Heart right ventricle (tissue), 16 donors: ENCODE results near the gene DCST2. TPM values are rescaled to one million over a fixed set of nuclear protein-coding genes. Genes with fewer than 3 reads are reported as not detected.

ENCODE experiments used
- ATAC-seq, 8 donors: fragments of 200-7000 bp; cut with Tn5 transposase; one replicate each; pipeline ENCODE4 v1.9.1; 2020; ENCODE audit warnings: mild to moderate bottlenecking in 8 of 8, moderate library complexity in 8 of 8, moderate number of reproducible peaks in 1 of 8
- DNase-seq, 2 donors: peaks; one replicate each; pipeline ENCODE4 v3.0.0-alpha.2; 2020
- H3K27ac ChIP-seq, 10 donors: fragments of 200-600 bp; sonication (generic) in 2 of 10; one replicate each; pipeline versions ENCODE4 v1.5.0 to v1.8.0; 2020 to 2022; ENCODE audit warnings: mild to moderate bottlenecking in 3 of 10
- H3K27me3 ChIP-seq, 7 donors: fragments of 200-600 bp; one replicate each; pipeline ENCODE4 v1.8.0; 2021 to 2022; ENCODE audit warnings: mild to moderate bottlenecking in 2 of 7
- H3K36me3 ChIP-seq, 9 donors: fragments of 200-600 bp; sonication (generic) in 1 of 9; one replicate each; pipeline versions ENCODE4 v1.5.0 to v1.8.0; 2020 to 2022; ENCODE audit warnings: mild to moderate bottlenecking in 2 of 9
- H3K4me1 ChIP-seq, 9 donors: fragments of 200-600 bp; sonication (generic) in 1 of 9; one replicate each; pipeline versions ENCODE4 v1.5.0 to v1.8.0; 2020 to 2022; ENCODE audit warnings: mild to moderate bottlenecking in 4 of 9
- H3K4me3 ChIP-seq, 10 donors: fragments of 200-600 bp; sonication (generic) in 2 of 10; one replicate each; pipeline versions ENCODE4 v1.5.0 to v1.8.0; 2020 to 2022; ENCODE audit warnings: mild to moderate bottlenecking in 7 of 10, moderate library complexity in 2 of 10
- H3K9me3 ChIP-seq, 11 donors: fragments of 200-600 bp in 10 of 11; sonication (generic) in 2 of 11; one replicate each; pipeline versions ENCODE4 v1.5.0 to v1.8.0; 2013 to 2022; ENCODE audit warnings: mild to moderate bottlenecking in 2 of 11, control low read depth in 1 of 11, moderate library complexity in 1 of 11
- CTCF ChIP-seq, 9 donors: fragments of 200-600 bp; sonication (generic) in 2 of 9; IDR thresholded peaks; one replicate each; pipeline versions ENCODE4 v1.5.0 to v1.8.0; 2021 to 2022; ENCODE audit warnings: antibody characterized with exemption in 9 of 9, mild to moderate bottlenecking in 5 of 9, moderate library complexity in 1 of 9
- WGBS, 2 donors: extraction: QIAGEN DNeasy Blood & Tissue Kit; methylation state at CpG; one replicate each; pipeline ENCODE4 v1.1.7; 2013; ENCODE audit warnings: inconsistent platforms in 1 of 2; 5-methylcytosine and 5-hydroxymethylcytosine counted together
- intact Hi-C, 10 donors: fragments of 100-400 bp; cut with DNase I; formaldehyde crosslinking; loops; one replicate each; pipeline versions ENCODE4 v1.11.1 to v1.14.2; 2022
- polyA plus RNA-seq, 2 donors: library from polyadenylated mRNA; stranded (reverse); fragments of 200-250 nt; gene quantifications; one replicate each; pipeline ENCODE4 v1.2.3, GENCODE V29; 2013
- total RNA-seq, 10 donors: library from RNA; stranded (reverse); fragmentation: NEBNext Ultra II Directional in 3 of 10; extraction: Animal tissue kit (Norgen Biotek cat#: 25700) in 3 of 10; gene quantifications; one replicate each; pipeline versions ENCODE4 v1.2.1 to v1.2.4, GENCODE V29; 2021 to 2023
- donor health status: Arrhythmogenic right ventricular cardiomyopathy.
- donor health status: ischemic (EF 13 %, LVEDD 7.1; RV severe dilation, severe dysfunction).
- donor health status: healthy with polysubstance abuse.
- donor health status: DM: no; HTN: yes; CAD: no.
- donor health status: DM: no; HTN: no; CAD: no.
- donor health status: ischemic (EF 25% LVEDD 6.9; RV normal size, moderate dysfunction).
- donor health status: ischemic (EF 25% LVEDD 5.7; RV mildly dilated, moderate dysfunction).
- donor health status: healthy.
- donor health status: DM: yes; HTN: yes; CAD: no.
- donor health status: Ischemic cardiomyopathy.
- donor health status: ischemic (EF 35%, LVEDD 5.7; RV mildly dilated, moderate dysfunction).
- donor health status: nonischemic (EF 11% LVEDD 7.7; RV severe dilation, severe dysfunction).
- donor health status: DM: yes; HTN: yes; CAD: no.
- donor health status: PGD.
- donor health status: ischemic (EF 29% LVEDD 5.4; RV normal size, mild dysfunction).
- donor health status: nonischemic (EF 23%, LVEDD 6.1; RV moderate dilation, normal function).

The DCST2 gene
- total and polyA plus RNA-seq, 12 donors = 0.15 to 1.8 (median 0.32) TPM; not detected in 1

GRCh38 chr1:155048449-155049334 lies 15.1 kb upstream of the DCST2 start:
- Histone ChIP-seq H3K4me3 (no peak overlapping the region), H3K36me3 (peaks cover 0 to 6% (median under 1%) of the 10 kb centered on the region in 9 donors), H3K4me1 (peaks cover 10 to 54% (median 33%) of the 10 kb centered on the region in 9 donors), H3K27me3 (no peaks in the 10 kb centered on the region), H3K9me3 (no peaks in the 10 kb centered on the region), H3K27ac (no peak overlapping the region)
- intact Hi-C loops = loop anchor here in 1 of 10 donors (5.0 kb wide), 1 partner anchor 34 kb away; no protein-coding TSS in a partner anchor
- 95% methylated on average over 8 of the region's 8 CpGs for WGBS, 2 donors
- ATAC-seq (no peak), DNase-seq (no peak)
- no peak for TF ChIP-seq CTCF (IDR thresholded peaks at IDR 0.05)

GRCh38 chr1:155044812-155045657 lies 11.5 kb upstream of the DCST2 start:
- intact Hi-C loops = loop anchor here in 7 of 10 donors (1.0 to 5.0 kb wide), 5 partner anchors 16 to 40 kb away; partner anchors contain the start of gene EFNA4 (in 1 of the 7)
- TF ChIP-seq CTCF (IDR thresholded peaks at IDR 0.05) = peak; percentile 64 to 90 (median 80)
- DNase-seq (peak; percentile 72 to 85), ATAC-seq (peak; percentile 89 to 96 (median 93))
- 45 to 56% methylated on average over 7 of the region's 7 CpGs for WGBS, 2 donors
- Histone ChIP-seq H3K27ac (peak overlapping the region in 7 of 10 donors; percentile 5 to 63 (median 48)), H3K4me1 (peaks cover 4 to 21% (median 16%) of the 10 kb centered on the region in 9 donors), H3K36me3 (no peaks in the 10 kb centered on the region), H3K27me3 (no peaks in the 10 kb centered on the region), H3K9me3 (no peaks in the 10 kb centered on the region), H3K4me3 (no peak overlapping the region)

- no peak overlapping the region for H3K4me3 ChIP-seq
- TF ChIP-seq CTCF (IDR thresholded peaks at IDR 0.05) = no peak
- 91 to 92% methylated on average over 6 of the region's 6 CpGs for WGBS, 2 donors
- peaks cover 0 to 14% (median 10%) of the 10 kb centered on the region in 9 donors for H3K4me1 ChIP-seq
- no peak for ATAC-seq
- H3K27ac ChIP-seq = peak overlapping the region in 7 of 10 donors; percentile 5 to 63 (median 48)
- DNase-seq = no peak
- no peaks in the 10 kb centered on the region for H3K36me3 ChIP-seq
- no peaks in the 10 kb centered on the region for H3K9me3 ChIP-seq
- intact Hi-C loops = loop anchor here in 2 of 10 donors (2.0 kb wide), 2 partner anchors 18 to 40 kb away; partner anchors contain the start of gene EFNA4 (in 1 of the 2)
- no peaks in the 10 kb centered on the region for H3K27me3 ChIP-seq
Measured at GRCh38 chr1:155044365-155044764, 10.8 kb upstream of the DCST2 start.

- H3K27me3 ChIP-seq = no peaks in the 10 kb centered on the region
- H3K4me3 ChIP-seq = no peak overlapping the region
- no peak for ATAC-seq
- H3K9me3 ChIP-seq = no peaks in the 10 kb centered on the region
- 78 to 84% methylated on average over 3 of the region's 3 CpGs for WGBS, 2 donors
- H3K36me3 ChIP-seq = no peaks in the 10 kb centered on the region
- DNase-seq = no peak
- intact Hi-C loops = loop anchor here in 2 of 10 donors (2.0 kb wide), 2 partner anchors 19 to 41 kb away; partner anchors contain the start of gene EFNA4 (in 1 of the 2)
- TF ChIP-seq CTCF (IDR thresholded peaks at IDR 0.05) = no peak
- H3K4me1 ChIP-seq = peaks cover 2 to 18% (median 10%) of the 10 kb centered on the region in 9 donors
- H3K27ac ChIP-seq = peak overlapping the region in 1 of 10 donors; percentile 57
Measured at GRCh38 chr1:155043793-155044192, 10.2 kb upstream of the DCST2 start.
